K562 (cell line): ENCODE data around the gene GALNT5. TPM values are rescaled to one million over a fixed set of nuclear protein-coding genes. Genes with fewer than 3 reads are reported as not detected.

Source experiments
- ATAC-seq: fragments of 200-7000 bp; cut with Tn5 transposase; 3 replicates; pipeline ENCODE4 v1.9.1; 2020; ENCODE audit warnings: moderate library complexity
- BruUV-seq: library from RNA; stranded (reverse); fragments of 400-500 nt; replicated peaks from 2 replicates; lab custom pipeline; 2021; lab: Mats Ljungman, UMichigan
- CTCF ChIA-PET: fragments of 300-600 bp; formaldehyde crosslinking; extraction: SDS; loops from one replicate; lab custom pipeline; 2021; ENCODE audit warnings: low intra/inter-chr PET ratio; lab: Yijun Ruan, JAX
- POLR2A ChIA-PET: fragments of 300-600, 350-650 bp; sonication (Branson Sonifier 250); formaldehyde crosslinking; extraction: SDS; loops from one replicate; lab custom pipeline; 2021; ENCODE audit warnings: antibody characterized with exemption, inconsistent platforms; lab: Yijun Ruan, JAX
- DNase-seq, 4 experiments: peaks; one replicate each; pipeline versions ENCODE4 v3.0.0 to v3.0.0-alpha.2; 2011 to 2018; ENCODE audit warnings: low spot score in 3 of 4, mixed read lengths in 3 of 4; ENCODE audit errors: extremely low read depth in 1 of 4
- FAIRE-seq: peaks from 2 replicates; lab custom pipeline; 2011; peaks lifted over from hg19 to GRCh38; lab: Jason Lieb, UNC
- H2AFZ ChIP-seq: 2 replicates; pipeline ENCODE4 v1.6.0; 2011; ENCODE audit warnings: low read depth, low read length, control low read depth, inconsistent platforms
- H3K27ac ChIP-seq: fragments of 200-600 bp; 3 replicates; pipeline ENCODE4 v1.8.0; 2011; ENCODE audit warnings: low read depth, mild to moderate bottlenecking, control low read depth, inconsistent platforms, low read length, moderate library complexity, mixed read lengths; ENCODE audit errors: extremely low read depth
- H3K27me3 ChIP-seq, 2 experiments: fragments of 300-600 bp in 1 of 2; 2 replicates in 1 of 2; 3 replicates in 1 of 2; pipeline versions ENCODE4 v1.6.0 to v1.8.0; 2011; ENCODE audit warnings: inconsistent platforms in 2 of 2, low read length in 2 of 2, mild to moderate bottlenecking in 1 of 2, mixed read lengths in 1 of 2, moderate library complexity in 1 of 2; ENCODE audit not compliant: control insufficient read depth in 2 of 2, insufficient read depth in 2 of 2
- H3K36me3 ChIP-seq: fragments of 300-600 bp; 3 replicates; pipeline ENCODE4 v1.8.0; 2011; ENCODE audit warnings: mild to moderate bottlenecking, low read length, inconsistent platforms; ENCODE audit not compliant: control insufficient read depth, insufficient read depth
- H3K4me1 ChIP-seq, 2 experiments: fragments of 200-600 bp in 1 of 2; replicated peaks in 1 of 2; 2 replicates in 1 of 2; 3 replicates in 1 of 2; pipeline versions ENCODE4 v1.5.1 to v1.8.0; 2011; ENCODE audit warnings: inconsistent platforms in 2 of 2, low read length in 2 of 2, mild to moderate bottlenecking in 1 of 2, mixed read lengths in 1 of 2, moderate library complexity in 1 of 2; ENCODE audit not compliant: control insufficient read depth in 2 of 2, insufficient read depth in 2 of 2
- H3K4me2 ChIP-seq: 2 replicates; pipeline ENCODE4 v1.6.1; 2011; ENCODE audit warnings: low read length, control low read depth, inconsistent platforms, mixed read lengths; ENCODE audit not compliant: insufficient read depth
- H3K4me3 ChIP-seq: fragments of 200-600 bp; sonication (generic), shearing (Covaris generic); 2 replicates; pipeline ENCODE4 v1.5.1; 2016; ENCODE audit warnings: control low read depth, inconsistent platforms
- H3K79me2 ChIP-seq: fragments of 200-600 bp; 3 replicates; pipeline ENCODE4 v1.8.0; 2011; ENCODE audit warnings: low read length, inconsistent platforms; ENCODE audit not compliant: control insufficient read depth, insufficient read depth
- H3K9ac ChIP-seq, 2 experiments: 2 replicates each; pipeline versions ENCODE4 v1.6.0 to v1.6.1; 2011; ENCODE audit warnings: low read depth in 2 of 2, low read length in 2 of 2, control low read depth in 1 of 2, inconsistent platforms in 1 of 2, mild to moderate bottlenecking in 1 of 2, mixed read lengths in 1 of 2; ENCODE audit not compliant: insufficient read depth in 1 of 2
- H3K9me1 ChIP-seq: one replicate; pipeline ENCODE4 v1.6.0; 2011; ENCODE audit warnings: inconsistent platforms, mild to moderate bottlenecking, low read length, moderate library complexity; ENCODE audit not compliant: control insufficient read depth, insufficient read depth
- H3K9me3 ChIP-seq: replicated peaks from 2 replicates; pipeline ENCODE4 v1.5.1; 2011; ENCODE audit warnings: low read depth, low read length, inconsistent platforms; ENCODE audit not compliant: control insufficient read depth, insufficient read depth
- H4K20me1 ChIP-seq: replicated peaks from 2 replicates; pipeline ENCODE4 v1.6.1; 2011; ENCODE audit warnings: low read length, inconsistent platforms, mixed read lengths; ENCODE audit not compliant: control insufficient read depth, insufficient read depth
- HDAC3 ChIP-seq: fragments of 450-650 bp; IDR thresholded peaks from 2 replicates; pipeline ENCODE4 v1.6.1; 2018; ENCODE audit warnings: borderline replicate concordance, mild to moderate bottlenecking, moderate library complexity; ENCODE audit not compliant: partially characterized antibody
- JUNB ChIP-seq: fragments of 450-650 bp; formaldehyde crosslinking; conservative IDR thresholded peaks from 2 replicates; pipeline ENCODE4 v1.4.0; 2020; ENCODE audit warnings: mild to moderate bottlenecking
- L3MBTL2 ChIP-seq: fragments of 450-650 bp; IDR thresholded peaks from 2 replicates; pipeline ENCODE4 v1.6.1; 2016; ENCODE audit warnings: mild to moderate bottlenecking, moderate library complexity
- MGA ChIP-seq: fragments of 450-650 bp; IDR thresholded peaks from 2 replicates; pipeline ENCODE4 v1.6.1; 2016; ENCODE audit warnings: mild to moderate bottlenecking, moderate library complexity
- RBM14 ChIP-seq: fragments of 200-400 bp; formaldehyde crosslinking; IDR thresholded peaks from 2 replicates; pipeline ENCODE4 v1.6.1; 2018; ENCODE audit warnings: low read depth, mild to moderate bottlenecking, low read length, moderate library complexity, borderline replicate concordance; ENCODE audit not compliant: insufficient read depth
- SPI1 ChIP-seq: IDR thresholded peaks from 2 replicates; pipeline ENCODE4 v1.6.1; 2011; ENCODE audit warnings: low read depth, low read length, control low read depth, borderline replicate concordance
- ZC3H4 ChIP-seq: sonication (generic); formaldehyde crosslinking; IDR thresholded peaks from 2 replicates; pipeline ENCODE4 v1.9.0; 2021; ENCODE audit warnings: missing genetic modification reagents, borderline replicate concordance
- ZC3H8 ChIP-seq: fragments of 450-650 bp; IDR thresholded peaks from 2 replicates; pipeline ENCODE4 v1.6.1; 2017
- ZFP36 ChIP-seq: fragments of 150-350 bp; IDR thresholded peaks from 2 replicates; pipeline ENCODE4 v1.6.1; 2018; ENCODE audit warnings: low read length, low read depth; ENCODE audit not compliant: partially characterized antibody
- ZKSCAN3 ChIP-seq: fragments of 250-450 bp; sonication (Bioruptor Pico); IDR thresholded peaks from 2 replicates; pipeline ENCODE4 v1.4.0; 2020
- ZNF780A ChIP-seq: fragments of 250-450 bp; sonication (Bioruptor Pico); IDR thresholded peaks from 2 replicates; pipeline ENCODE4 v1.5.0; 2021; ENCODE audit warnings: mild to moderate bottlenecking
- WGBS: fragments of 100-300 bp; shearing (Covaris generic); methylation state at CpG from one replicate; pipeline ENCODE4 v1.1.6; 2016; ENCODE audit warnings: low coverage, mixed read lengths; ENCODE audit not compliant: insufficient coverage; ENCODE audit errors: missing lambda C conversion rate; 5-methylcytosine and 5-hydroxymethylcytosine counted together
- in situ Hi-C: fragments of 300-500 bp; cut with MboI; formaldehyde crosslinking; loops from 4 replicates; pipeline ENCODE4 v1.15.0; 2018; ENCODE audit warnings: inconsistent platforms, mixed read lengths
- intact Hi-C: fragments of 100-400 bp; cut with micrococcal nuclease; formaldehyde crosslinking; loops from 2 replicates; pipeline ENCODE4 v1.14.2; 2022
- polyA plus RNA-seq, 8 experiments: library from polyadenylated mRNA; depleted of rRNA in 4 of 8; stranded (reverse) in 5 of 8; unstranded in 3 of 8; fragments of >200 nt; fragmentation: Nextera tagmentation in 2 of 8; fragmentation: Illumina TruSeq in 1 of 8; extraction: Ambion mirVana in 2 of 8; extraction: Trizol in 1 of 8; gene quantifications; 2 replicates each; pipeline versions ENCODE4 v1.2.1 to v1.2.3, GENCODE V29; 2011 to 2014; ENCODE audit warnings: inconsistent platforms in 1 of 8, missing spikeins in 1 of 8
- total RNA-seq, 7 experiments: library from RNA; depleted of rRNA in 6 of 7; stranded (reverse); fragments of >200 nt in 6 of 7; fragmentation: Illumina TruSeq in 2 of 7; extraction: Trizol in 2 of 7; gene quantifications; 2 replicates each; pipeline versions ENCODE4 v1.2.1 to v1.2.3, GENCODE V29; 2011 to 2021; ENCODE audit warnings: low replicate concordance in 1 of 7

GALNT5 gene
- total and polyA plus RNA-seq, 9 of the 15 experiments (the other 6 are each of a cell fraction or from before 2014, with no cell fraction given), result 21.6 to 73.0 (median 54.7) TPM

DNA sequence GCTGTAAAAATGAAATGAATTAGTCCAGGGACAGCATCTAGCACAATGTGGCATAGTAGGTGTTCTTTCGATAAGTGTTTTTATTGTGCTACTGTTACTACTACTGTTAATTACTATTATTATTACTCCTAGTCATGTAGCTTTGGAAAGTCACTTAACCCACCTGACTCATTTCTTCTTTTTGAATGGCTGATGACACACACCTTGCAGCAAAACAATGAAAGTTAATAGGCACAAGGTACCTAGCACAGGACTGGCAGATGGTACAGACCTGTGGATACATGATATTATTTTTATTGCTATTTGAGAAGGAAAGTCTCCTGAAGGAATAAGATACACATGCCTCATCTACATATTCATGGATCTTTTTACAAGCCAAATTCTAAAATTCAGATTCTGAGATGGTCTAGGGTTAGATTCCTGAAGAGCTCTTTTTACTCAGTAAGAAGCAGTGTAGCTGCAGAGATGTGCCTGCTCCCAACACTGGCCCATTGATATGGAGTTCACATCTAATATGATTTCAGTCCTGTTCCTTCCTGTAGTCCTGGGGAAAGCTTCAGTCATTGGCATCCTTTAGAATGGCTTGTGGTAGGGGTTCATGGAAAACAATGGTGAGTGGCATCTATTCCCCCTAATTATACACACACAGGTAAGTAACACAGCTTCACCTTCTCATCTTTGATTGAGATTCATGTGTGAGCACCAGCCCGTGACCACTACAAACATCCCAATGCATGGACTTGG lies 76.0 kb downstream of the GALNT5 start:
- FAIRE-seq, result peak; percentile 46
- Histone ChIP-seq H3K36me3 (no peaks in the 10 kb centered on the region), H3K4me1 (no peaks in the 10 kb centered on the region), H3K27ac (no peak overlapping the region), H3K9ac (no peak overlapping the region), H3K79me2 (no peaks in the 10 kb centered on the region), H3K4me3 (no peak overlapping the region), H3K9me3 (no peaks in the 10 kb centered on the region), H3K4me2 (no peak overlapping the region), H3K27me3 (0 out of 5 replicates have a peak, but pooled peaks cover 0 to 3% of the 10 kb centered on the region in 2 experiments), H3K9me1 (no peaks in the 10 kb centered on the region), H4K20me1 (no peaks in the 10 kb centered on the region), H2AFZ (no peak overlapping the region)
- CTCF ChIA-PET, result no interaction called here
- POLR2A ChIA-PET, result interaction anchor here (1.2 kb wide), 1 partner anchor 8 kb away, joined by 3 read pairs; the partner anchor contains the start of gene ERMN
- no peak for ATAC-seq
- no TSS peak for BruUV-seq
- intact Hi-C loops, result no loop called here
- no peak for DNase-seq
- WGBS, result 7% methylated on average over 2 of the region's 2 CpGs
- in situ Hi-C loops, result loop anchor here (25.0 kb wide), 1 partner anchor 679 kb away; no protein-coding TSS in a partner anchor
- TF ChIP-seq HDAC3 (no peak), SPI1 (no peak), ZFP36 (no peak), ZC3H8 (no peak), ZC3H4 (CRISPR knock-in tag) (no peak), ZNF780A (CRISPR knock-in tag) (no peak), L3MBTL2 (no peak), JUNB (no peak), ZKSCAN3 (CRISPR knock-in tag) (no peak), MGA (no peak), RBM14 (no peak)
